Spleen (tissue), 11 donors: ENCODE data around the gene PDGFC. TPM values are rescaled to one million over a fixed set of nuclear protein-coding genes. Genes with fewer than 3 reads are reported as not detected.

ENCODE experiments used
- DNase-seq: peaks from one replicate; pipeline ENCODE4 v3.0.0-alpha.2; 2020
- H3K27ac ChIP-seq, 8 donors: fragments of 200-600 bp; sonication (generic) in 7 of 8; 1 replicate in 4 of 8; 2 replicates in 4 of 8; pipeline versions ENCODE4 v1.5.0 to v1.8.0; 2016 to 2021; ENCODE audit warnings: inconsistent platforms in 4 of 8, mild to moderate bottlenecking in 4 of 8, moderate library complexity in 1 of 8
- H3K27me3 ChIP-seq, 7 donors: fragments of 200-600 bp; sonication (generic) in 6 of 7; replicated peaks in 1 of 7; 1 replicate in 4 of 7; 2 replicates in 3 of 7; pipeline versions ENCODE4 v1.5.0 to v1.8.0; 2016 to 2021; ENCODE audit warnings: inconsistent platforms in 3 of 7, mild to moderate bottlenecking in 1 of 7
- H3K36me3 ChIP-seq, 6 donors: fragments of 200-600 bp; sonication (generic) in 5 of 6; 1 replicate in 4 of 6; 2 replicates in 2 of 6; pipeline versions ENCODE4 v1.5.0 to v1.8.0; 2016 to 2021; ENCODE audit warnings: inconsistent platforms in 2 of 6
- H3K4me1 ChIP-seq, 6 donors: fragments of 200-600 bp; sonication (generic) in 5 of 6; 1 replicate in 3 of 6; 2 replicates in 3 of 6; pipeline versions ENCODE4 v1.5.0 to v1.8.0; 2016 to 2021; ENCODE audit warnings: inconsistent platforms in 3 of 6
- H3K4me3 ChIP-seq, 8 donors: fragments of 200-600 bp; sonication (generic) in 7 of 8; 1 replicate in 4 of 8; 2 replicates in 4 of 8; pipeline versions ENCODE4 v1.5.0 to v1.8.0; 2016 to 2021; ENCODE audit warnings: inconsistent platforms in 4 of 8, mild to moderate bottlenecking in 4 of 8, moderate library complexity in 2 of 8
- H3K9me3 ChIP-seq, 8 donors: fragments of 200-600 bp; sonication (generic) in 7 of 8; 1 replicate in 4 of 8; 2 replicates in 4 of 8; pipeline versions ENCODE4 v1.5.0 to v1.8.0; 2016 to 2021; ENCODE audit warnings: inconsistent platforms in 4 of 8
- CTCF ChIP-seq, 11 experiments: fragments of 200-600 bp in 7 of 11; fragments of 450-650 bp in 4 of 11; sonication (generic) in 4 of 11; IDR thresholded peaks in 8 of 11; conservative IDR thresholded peaks in 3 of 11; 1 replicate in 7 of 11; 2 replicates in 4 of 11; pipeline versions ENCODE4 v1.4.0 to v1.8.0; 2016 to 2021; ENCODE audit warnings: antibody characterized with exemption in 11 of 11, inconsistent platforms in 4 of 11, mild to moderate bottlenecking in 1 of 11
- POLR2A ChIP-seq, 3 donors: fragments of 450-650 bp; IDR thresholded peaks; one replicate each; pipeline ENCODE4 v1.5.1; 2017; ENCODE audit warnings: antibody characterized with exemption in 3 of 3, mild to moderate bottlenecking in 1 of 3
- POLR2AphosphoS5 ChIP-seq, 3 donors: sonication (generic); formaldehyde crosslinking; IDR thresholded peaks; one replicate each; pipeline ENCODE4 v1.5.1; 2017; ENCODE audit warnings: antibody characterized with exemption in 3 of 3
- WGBS, 5 donors: extraction: QIAGEN DNeasy Blood & Tissue Kit in 3 of 5; methylation state at CpG; one replicate each; pipeline versions ENCODE4 v1.1.5 to v1.1.7; 2013 to 2018; 5-methylcytosine and 5-hydroxymethylcytosine counted together
- intact Hi-C: fragments of 100-400 bp; cut with DNase I; formaldehyde crosslinking; loops from one replicate; pipeline ENCODE4 v1.15.0; 2023; ENCODE audit warnings: low total_unique reads
- polyA plus RNA-seq, 3 donors: library from polyadenylated mRNA; stranded (reverse); fragments of 200-250 nt; gene quantifications; one replicate each; pipeline ENCODE4 v1.2.1, GENCODE V29; 2013
- total RNA-seq, 7 donors: library from RNA; depleted of rRNA in 3 of 7; stranded (reverse); fragments of >200 nt in 3 of 7; fragmentation: NEBNext Ultra II Directional in 4 of 7; extraction: Animal tissue kit (Norgen Biotek cat#: 25700) in 4 of 7; gene quantifications; one replicate each; pipeline versions ENCODE4 v1.1.0 to v1.2.1, GENCODE V29; 2016 to 2021
- donor health status: healthy with polysubstance abuse.
- donor health status: DM: no; HTN: no; CAD: no; lungs with moderate emphysema.
- donor health status: DM: no; HTN: no; CAD: no.
- donor health status: Bipolar disorder and iron deficiency.
- donor health status: healthy.
- donor health status: DM: no; HTN: no; CAD: no.
- donor health status: DM: yes; HTN: yes; CAD: no.

PDGFC gene
- total and polyA plus RNA-seq, 10 donors: 1.6 to 24.7 (median 14.8) TPM

- Histone ChIP-seq H3K27ac (no peak overlapping the region), H3K27me3 (no peaks in the 10 kb centered on the region), H3K36me3 (no peaks in the 10 kb centered on the region), H3K4me1 (no peaks in the 10 kb centered on the region), H3K9me3 (no peaks in the 10 kb centered on the region), H3K4me3 (no peak overlapping the region)
- TF ChIP-seq POLR2AphosphoS5 (IDR thresholded peaks at IDR 0.05) (no peak), POLR2A (IDR thresholded peaks at IDR 0.05) (no peak), CTCF (IDR thresholded peaks at IDR 0.05 in 8 of 11, conservative IDR thresholded peaks at IDR 0.05 in 3 of 11) (no peak)
- WGBS, 5 donors: 76 to 87% (median 83%) methylated on average over 8 of the region's 8 CpGs
- DNase-seq: no peak
- intact Hi-C loops: no loop called here
These were observed 208.7 kb downstream of the PDGFC start for GRCh38 chr4:156762851-156763250.

GRCh38 chr4:156756118-156756517 is 215.5 kb downstream of the PDGFC start:
- H3K4me1 ChIP-seq: no peaks in the 10 kb centered on the region
- TF ChIP-seq POLR2AphosphoS5 (IDR thresholded peaks at IDR 0.05) (no peak), CTCF (IDR thresholded peaks at IDR 0.05 in 8 of 11, conservative IDR thresholded peaks at IDR 0.05 in 3 of 11) (no peak), POLR2A (IDR thresholded peaks at IDR 0.05) (no peak)
- no peak overlapping the region for H3K4me3 ChIP-seq
- no peak for DNase-seq
- H3K27ac ChIP-seq: no peak overlapping the region
- no peaks in the 10 kb centered on the region for H3K27me3 ChIP-seq
- no peaks in the 10 kb centered on the region for H3K9me3 ChIP-seq
- intact Hi-C loops: no loop called here
- H3K36me3 ChIP-seq: no peaks in the 10 kb centered on the region

GRCh38 chr4:156754832-156755570 is 216.6 kb downstream of the PDGFC start:
- no peak for DNase-seq
- intact Hi-C loops: no loop called here
- no peaks in the 10 kb centered on the region for H3K9me3 ChIP-seq
- no peaks in the 10 kb centered on the region for H3K27me3 ChIP-seq
- no peaks in the 10 kb centered on the region for H3K4me1 ChIP-seq
- WGBS, 5 donors: 67 to 77% (median 73%) methylated on average over 5 of the region's 5 CpGs
- H3K4me3 ChIP-seq: no peak overlapping the region
- H3K36me3 ChIP-seq: no peaks in the 10 kb centered on the region
- H3K27ac ChIP-seq: no peak overlapping the region
- no peak for TF ChIP-seq POLR2A (IDR thresholded peaks at IDR 0.05)
- no peak for TF ChIP-seq CTCF (IDR thresholded peaks at IDR 0.05 in 8 of 11, conservative IDR thresholded peaks at IDR 0.05 in 3 of 11)
- no peak for TF ChIP-seq POLR2AphosphoS5 (IDR thresholded peaks at IDR 0.05)

GRCh38 chr4:156751486-156751885 is 220.1 kb downstream of the PDGFC start:
- DNase-seq: no peak
- H3K36me3 ChIP-seq: no peaks in the 10 kb centered on the region
- WGBS, 5 donors: 33 to 62% (median 49%) methylated on average over 1 of the region's 1 CpG
- no peak overlapping the region for H3K27ac ChIP-seq
- H3K9me3 ChIP-seq: no peaks in the 10 kb centered on the region
- no peak overlapping the region for H3K4me3 ChIP-seq
- no peaks in the 10 kb centered on the region for H3K4me1 ChIP-seq
- TF ChIP-seq CTCF (IDR thresholded peaks at IDR 0.05 in 8 of 11, conservative IDR thresholded peaks at IDR 0.05 in 3 of 11) (no peak), POLR2A (IDR thresholded peaks at IDR 0.05) (no peak), POLR2AphosphoS5 (IDR thresholded peaks at IDR 0.05) (no peak)
- H3K27me3 ChIP-seq: no peaks in the 10 kb centered on the region
- intact Hi-C loops: no loop called here
